Panc1 (cell line): ENCODE results near the gene GATB. TPM values are rescaled to one million over a fixed set of nuclear protein-coding genes. Genes with fewer than 3 reads are reported as not detected.

Experiments used
- ATAC-seq: fragments of 200-7000 bp; cut with Tn5 transposase; 2 replicates; pipeline ENCODE4 v1.9.1; 2020; ENCODE audit warnings: mild to moderate bottlenecking, moderate library complexity
- BruUV-seq: library from RNA; stranded (reverse); fragments of 400-500 nt; replicated peaks from 2 replicates; lab custom pipeline; 2021; lab: Mats Ljungman, UMichigan
- CTCF ChIA-PET: fragments of 300-600 bp; sonication (Branson Sonifier 250); formaldehyde crosslinking; loops from one replicate; lab custom pipeline; 2022; ENCODE audit warnings: antibody characterized with exemption; lab: Charles Lee
- POLR2A ChIA-PET: fragments of 300-600 bp; sonication (Branson Sonifier 250); formaldehyde crosslinking; loops from one replicate; lab custom pipeline; 2022; ENCODE audit warnings: antibody characterized with exemption; lab: Charles Lee
- DNase-seq: peaks from one replicate; pipeline ENCODE4 v3.0.0-alpha.2; 2010; ENCODE audit warnings: low read depth, low spot score
- H3K27ac ChIP-seq: 2 replicates; pipeline ENCODE4 v1.5.1; 2011; ENCODE audit warnings: mild to moderate bottlenecking, low read length, inconsistent platforms
- H3K27me3 ChIP-seq: fragments of 200-500 bp; sonication (Bioruptor generic); 2 replicates; pipeline ENCODE4 v1.6.0; 2014; ENCODE audit warnings: low read length, inconsistent platforms; ENCODE audit not compliant: control insufficient read depth, insufficient read depth
- H3K36me3 ChIP-seq: fragments of 200-500 bp; sonication (Bioruptor generic); 2 replicates; pipeline ENCODE4 v1.5.1; 2014; ENCODE audit warnings: inconsistent platforms, mild to moderate bottlenecking, low read length, moderate library complexity; ENCODE audit not compliant: control insufficient read depth, insufficient read depth
- H3K4me1 ChIP-seq: 2 replicates; pipeline ENCODE4 v1.5.1; 2011; ENCODE audit warnings: inconsistent platforms, mild to moderate bottlenecking, low read length, moderate library complexity; ENCODE audit not compliant: control insufficient read depth, insufficient read depth
- H3K4me3 ChIP-seq, 2 experiments: 2 replicates each; pipeline ENCODE4 v1.5.1; 2011 to 2012; ENCODE audit warnings: low read depth in 2 of 2, low read length in 2 of 2, mild to moderate bottlenecking in 2 of 2, inconsistent platforms in 1 of 2, moderate library complexity in 1 of 2
- H3K9me3 ChIP-seq: fragments of 200-500 bp; sonication (Bioruptor generic); 2 replicates; pipeline ENCODE4 v1.5.1; 2014; ENCODE audit warnings: low read depth, mild to moderate bottlenecking, inconsistent platforms, low read length, moderate library complexity; ENCODE audit not compliant: control insufficient read depth, insufficient read depth
- POLR2AphosphoS5 ChIP-seq: IDR thresholded peaks from 2 replicates; pipeline ENCODE4 v1.6.1; 2012; ENCODE audit warnings: mild to moderate bottlenecking, low read depth, low read length, moderate library complexity
- SIN3A ChIP-seq: IDR thresholded peaks from 2 replicates; pipeline ENCODE4 v1.6.1; 2012; ENCODE audit warnings: low read depth, mild to moderate bottlenecking, low read length, moderate library complexity, borderline replicate concordance; ENCODE audit not compliant: insufficient read depth
- TCF7L2 ChIP-seq: IDR thresholded peaks from 2 replicates; pipeline ENCODE4 v1.6.1; 2011; ENCODE audit warnings: mild to moderate bottlenecking, low read depth, low read length, inconsistent platforms
- in situ Hi-C: cut with HindIII; loops from 2 replicates; pipeline ENCODE4 v1.10.0; 2016; ENCODE audit warnings: low sequenced_read_pairs, low pct_unique_long_range_greater_than_20kb
- intact Hi-C: fragments of 100-400 bp; cut with micrococcal nuclease; formaldehyde crosslinking; loops from one replicate; pipeline ENCODE4 v1.10.0; 2022; ENCODE audit not compliant: unreplicated experiment
- total RNA-seq: library from RNA; stranded (reverse); gene quantifications from one replicate; pipeline ENCODE4 v1.2.1, GENCODE V29; 2021; ENCODE audit not compliant: unreplicated experiment
- TF ChIP-seq, protein P1 (sequence below), 2 experiments: IDR thresholded peaks; 2 replicates each; pipeline ENCODE4 v1.6.1; 2011 to 2012; ENCODE audit warnings: low read depth in 2 of 2, control low read depth in 1 of 2, low read length in 1 of 2, mild to moderate bottlenecking in 1 of 2, moderate library complexity in 1 of 2; ENCODE audit not compliant: insufficient read depth in 1 of 2
- TF ChIP-seq, protein P2 (sequence below): fragments of 450-650 bp; IDR thresholded peaks from 2 replicates; pipeline ENCODE4 v1.5.1; 2017; ENCODE audit warnings: mild to moderate bottlenecking

Gene GATB
- total RNA-seq, 1 experiment from 2014 or later, result 9.7 TPM

DNA sequence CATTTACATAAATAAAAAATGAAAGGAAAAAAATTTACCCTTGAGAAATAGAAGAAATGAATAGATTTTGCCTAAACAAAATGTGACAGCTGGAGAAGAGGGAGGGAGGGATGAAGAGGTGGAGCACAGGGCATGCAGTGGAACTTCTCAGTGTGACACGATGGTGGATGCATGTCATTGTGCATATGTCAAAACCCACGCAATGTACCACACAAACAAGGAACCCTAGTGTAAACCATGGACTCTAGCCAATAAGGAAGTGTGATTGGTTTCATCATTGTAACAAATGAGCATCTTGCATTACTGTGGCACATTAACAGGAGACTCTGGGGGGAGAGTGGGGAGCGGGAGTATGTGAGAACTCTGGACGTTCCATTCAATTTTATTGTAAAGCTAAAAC lies 58.6 kb downstream of the GATB start:
- ChIA-PET POLR2A (no interaction called here), CTCF (no interaction called here)
- Histone ChIP-seq H3K27me3 (no peaks in the 10 kb centered on the region), H3K27ac (no peak overlapping the region), H3K4me3 (no peak overlapping the region), H3K36me3 (no peaks in the 10 kb centered on the region), H3K4me1 (no peaks in the 10 kb centered on the region), H3K9me3 (no peaks in the 10 kb centered on the region)
- in situ Hi-C loops (no loop called here), intact Hi-C loops (no loop called here)
- DNase-seq, result no peak
- no peak for ATAC-seq
- no TSS peak for BruUV-seq
- TF ChIP-seq POLR2AphosphoS5 (no peak), TCF7L2 (no peak), SIN3A (no peak)
- TF ChIP-seq, protein P1, sequence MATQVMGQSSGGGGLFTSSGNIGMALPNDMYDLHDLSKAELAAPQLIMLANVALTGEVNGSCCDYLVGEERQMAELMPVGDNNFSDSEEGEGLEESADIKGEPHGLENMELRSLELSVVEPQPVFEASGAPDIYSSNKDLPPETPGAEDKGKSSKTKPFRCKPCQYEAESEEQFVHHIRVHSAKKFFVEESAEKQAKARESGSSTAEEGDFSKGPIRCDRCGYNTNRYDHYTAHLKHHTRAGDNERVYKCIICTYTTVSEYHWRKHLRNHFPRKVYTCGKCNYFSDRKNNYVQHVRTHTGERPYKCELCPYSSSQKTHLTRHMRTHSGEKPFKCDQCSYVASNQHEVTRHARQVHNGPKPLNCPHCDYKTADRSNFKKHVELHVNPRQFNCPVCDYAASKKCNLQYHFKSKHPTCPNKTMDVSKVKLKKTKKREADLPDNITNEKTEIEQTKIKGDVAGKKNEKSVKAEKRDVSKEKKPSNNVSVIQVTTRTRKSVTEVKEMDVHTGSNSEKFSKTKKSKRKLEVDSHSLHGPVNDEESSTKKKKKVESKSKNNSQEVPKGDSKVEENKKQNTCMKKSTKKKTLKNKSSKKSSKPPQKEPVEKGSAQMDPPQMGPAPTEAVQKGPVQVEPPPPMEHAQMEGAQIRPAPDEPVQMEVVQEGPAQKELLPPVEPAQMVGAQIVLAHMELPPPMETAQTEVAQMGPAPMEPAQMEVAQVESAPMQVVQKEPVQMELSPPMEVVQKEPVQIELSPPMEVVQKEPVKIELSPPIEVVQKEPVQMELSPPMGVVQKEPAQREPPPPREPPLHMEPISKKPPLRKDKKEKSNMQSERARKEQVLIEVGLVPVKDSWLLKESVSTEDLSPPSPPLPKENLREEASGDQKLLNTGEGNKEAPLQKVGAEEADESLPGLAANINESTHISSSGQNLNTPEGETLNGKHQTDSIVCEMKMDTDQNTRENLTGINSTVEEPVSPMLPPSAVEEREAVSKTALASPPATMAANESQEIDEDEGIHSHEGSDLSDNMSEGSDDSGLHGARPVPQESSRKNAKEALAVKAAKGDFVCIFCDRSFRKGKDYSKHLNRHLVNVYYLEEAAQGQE (IDR thresholded peaks at IDR 0.05; ENCODE audit: insufficient read depth in 1 of 2, low read depth in 2 of 2, low read length in 1 of 2), result no peak
- TF ChIP-seq, protein P2, sequence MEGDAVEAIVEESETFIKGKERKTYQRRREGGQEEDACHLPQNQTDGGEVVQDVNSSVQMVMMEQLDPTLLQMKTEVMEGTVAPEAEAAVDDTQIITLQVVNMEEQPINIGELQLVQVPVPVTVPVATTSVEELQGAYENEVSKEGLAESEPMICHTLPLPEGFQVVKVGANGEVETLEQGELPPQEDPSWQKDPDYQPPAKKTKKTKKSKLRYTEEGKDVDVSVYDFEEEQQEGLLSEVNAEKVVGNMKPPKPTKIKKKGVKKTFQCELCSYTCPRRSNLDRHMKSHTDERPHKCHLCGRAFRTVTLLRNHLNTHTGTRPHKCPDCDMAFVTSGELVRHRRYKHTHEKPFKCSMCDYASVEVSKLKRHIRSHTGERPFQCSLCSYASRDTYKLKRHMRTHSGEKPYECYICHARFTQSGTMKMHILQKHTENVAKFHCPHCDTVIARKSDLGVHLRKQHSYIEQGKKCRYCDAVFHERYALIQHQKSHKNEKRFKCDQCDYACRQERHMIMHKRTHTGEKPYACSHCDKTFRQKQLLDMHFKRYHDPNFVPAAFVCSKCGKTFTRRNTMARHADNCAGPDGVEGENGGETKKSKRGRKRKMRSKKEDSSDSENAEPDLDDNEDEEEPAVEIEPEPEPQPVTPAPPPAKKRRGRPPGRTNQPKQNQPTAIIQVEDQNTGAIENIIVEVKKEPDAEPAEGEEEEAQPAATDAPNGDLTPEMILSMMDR, result no peak

DNA sequence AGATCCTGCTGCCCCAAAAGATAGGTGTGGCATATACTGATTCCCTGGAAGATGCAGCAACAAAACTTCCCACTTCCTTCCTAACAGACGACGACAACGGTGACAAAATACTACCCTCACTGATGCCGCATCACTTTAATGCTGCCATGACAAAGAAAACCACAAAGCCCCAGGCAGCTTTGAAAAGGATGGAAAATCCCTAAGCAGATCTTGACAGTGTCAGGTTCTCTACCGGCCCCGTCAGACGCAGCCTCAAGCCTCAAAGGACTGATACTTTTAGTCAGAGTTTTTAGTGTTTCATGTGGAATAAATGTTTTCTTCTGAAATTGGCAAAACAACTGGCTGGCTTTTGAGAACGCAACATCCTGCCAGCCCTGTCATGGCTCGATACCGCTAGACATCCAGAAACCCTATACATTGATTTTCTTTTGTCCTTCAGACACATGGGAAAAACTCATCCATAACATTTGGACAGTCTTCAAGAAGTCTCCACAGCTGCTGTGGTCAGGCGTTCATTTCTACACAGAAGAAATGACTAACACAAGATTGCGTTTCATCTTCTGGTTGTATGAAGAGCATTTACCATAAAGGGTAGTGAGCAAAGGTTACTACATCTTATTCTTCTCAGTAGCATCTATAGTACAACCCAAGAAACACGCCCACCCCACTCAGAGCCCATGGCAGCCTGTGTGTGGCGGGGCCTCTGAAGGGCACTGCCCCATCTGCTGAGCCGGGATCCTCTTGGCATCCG lies 60.1 kb downstream of the GATB start:
- Histone ChIP-seq H3K27ac (no peak overlapping the region), H3K4me1 (no peaks in the 10 kb centered on the region), H3K27me3 (no peaks in the 10 kb centered on the region), H3K36me3 (no peaks in the 10 kb centered on the region), H3K4me3 (no peak overlapping the region), H3K9me3 (no peaks in the 10 kb centered on the region)
- CTCF ChIA-PET, result no interaction called here
- intact Hi-C loops, result no loop called here
- TF ChIP-seq POLR2AphosphoS5 (no peak), TCF7L2 (no peak), SIN3A (no peak)
- TF ChIP-seq, protein P1 (IDR thresholded peaks at IDR 0.05; ENCODE audit: insufficient read depth in 1 of 2, low read depth in 2 of 2, low read length in 1 of 2), result no peak
- TF ChIP-seq, protein P2, result no peak
- ATAC-seq (no peak), DNase-seq (no peak)
- in situ Hi-C loops, result no loop called here
- POLR2A ChIA-PET, result no interaction called here
- BruUV-seq, result no TSS peak
